ENCODE data around the gene APOL1.

GRCh38 chr22:36221799-36222751, 30.9 kb upstream of the APOL1 start:
- TF ChIP-seq TAF1 (conservative IDR thresholded peaks at IDR 0.05): no peak
- TF ChIP-seq, protein P1, sequence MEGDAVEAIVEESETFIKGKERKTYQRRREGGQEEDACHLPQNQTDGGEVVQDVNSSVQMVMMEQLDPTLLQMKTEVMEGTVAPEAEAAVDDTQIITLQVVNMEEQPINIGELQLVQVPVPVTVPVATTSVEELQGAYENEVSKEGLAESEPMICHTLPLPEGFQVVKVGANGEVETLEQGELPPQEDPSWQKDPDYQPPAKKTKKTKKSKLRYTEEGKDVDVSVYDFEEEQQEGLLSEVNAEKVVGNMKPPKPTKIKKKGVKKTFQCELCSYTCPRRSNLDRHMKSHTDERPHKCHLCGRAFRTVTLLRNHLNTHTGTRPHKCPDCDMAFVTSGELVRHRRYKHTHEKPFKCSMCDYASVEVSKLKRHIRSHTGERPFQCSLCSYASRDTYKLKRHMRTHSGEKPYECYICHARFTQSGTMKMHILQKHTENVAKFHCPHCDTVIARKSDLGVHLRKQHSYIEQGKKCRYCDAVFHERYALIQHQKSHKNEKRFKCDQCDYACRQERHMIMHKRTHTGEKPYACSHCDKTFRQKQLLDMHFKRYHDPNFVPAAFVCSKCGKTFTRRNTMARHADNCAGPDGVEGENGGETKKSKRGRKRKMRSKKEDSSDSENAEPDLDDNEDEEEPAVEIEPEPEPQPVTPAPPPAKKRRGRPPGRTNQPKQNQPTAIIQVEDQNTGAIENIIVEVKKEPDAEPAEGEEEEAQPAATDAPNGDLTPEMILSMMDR (IDR thresholded peaks at IDR 0.05; ENCODE audit: low read depth, low read length, missing input control): peak; percentile 65
- TF ChIP-seq MAX (IDR thresholded peaks at IDR 0.05): no peak
- TF ChIP-seq SP1 (IDR thresholded peaks at IDR 0.05): no peak
